GM12891 (cell line): ENCODE measurements around the gene GPR37.

ENCODE experiments used
- PAX5 ChIP-seq: IDR thresholded peaks from 2 replicates; pipeline ENCODE4 v1.6.1; 2011; ENCODE audit warnings: low read length, moderate library complexity, mild to moderate bottlenecking; ENCODE audit not compliant: insufficient read depth, severe bottlenecking
- POLR2A ChIP-seq: IDR thresholded peaks from 2 replicates; pipeline ENCODE4 v1.6.1; 2011; ENCODE audit warnings: low read depth, low read length, control low read depth
- POLR2AphosphoS5 ChIP-seq: IDR thresholded peaks from 2 replicates; pipeline ENCODE4 v1.6.1; 2011; ENCODE audit warnings: low read depth, low read length, control low read depth
- POU2F2 ChIP-seq: IDR thresholded peaks from 2 replicates; pipeline ENCODE4 v1.6.1; 2011; ENCODE audit warnings: low read depth, mild to moderate bottlenecking, control low read depth, low read length, moderate library complexity
- SPI1 ChIP-seq: IDR thresholded peaks from 2 replicates; pipeline ENCODE4 v1.6.1; 2011; ENCODE audit warnings: low read depth, low read length, control low read depth
- TAF1 ChIP-seq: IDR thresholded peaks from 2 replicates; pipeline ENCODE4 v1.6.1; 2011; ENCODE audit warnings: low read depth, low read length, control low read depth

DNA sequence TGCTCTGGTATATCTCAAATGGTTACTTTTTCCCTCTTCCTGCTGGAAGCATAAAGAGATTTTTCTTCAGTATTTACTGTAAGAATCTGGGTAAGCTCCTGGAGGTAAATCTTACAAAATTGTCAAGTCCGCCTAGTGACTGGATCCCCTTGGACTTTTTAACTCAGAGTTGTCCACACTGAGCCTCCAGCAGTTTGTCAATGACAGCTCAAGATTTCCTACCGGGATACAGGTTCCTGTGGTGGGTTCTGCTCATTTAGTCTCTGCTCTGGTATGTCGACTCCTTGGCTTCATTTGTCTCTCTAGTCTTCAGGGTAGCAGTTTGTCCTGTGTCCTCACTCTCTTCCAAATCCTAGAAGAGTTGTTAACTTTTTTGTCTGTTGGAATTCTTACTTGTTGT lies 27.0 kb downstream of the GPR37 start:
- no peak for TF ChIP-seq POLR2A
- no peak for TF ChIP-seq POLR2AphosphoS5
- no peak for TF ChIP-seq TAF1
- TF ChIP-seq SPI1: no peak
- TF ChIP-seq POU2F2: no peak
- no peak for TF ChIP-seq PAX5
